Stimulated activated CD4-positive, alpha-beta T cell treated with anti-CD3 and anti-CD28 coated beads, Interleukin-2, amount 100 ng/mL, for 24 hours (primary cell): Measurements from ENCODE around the gene ZNF862.
A peak's percentile ranks its signal among the peaks of the same experiment; 100 is the strongest.

Experiments
- DNase-seq, 2 donors: peaks; one replicate each; pipeline ENCODE4 v3.0.0-alpha.2; 2020

The ZNF862 gene

DNA sequence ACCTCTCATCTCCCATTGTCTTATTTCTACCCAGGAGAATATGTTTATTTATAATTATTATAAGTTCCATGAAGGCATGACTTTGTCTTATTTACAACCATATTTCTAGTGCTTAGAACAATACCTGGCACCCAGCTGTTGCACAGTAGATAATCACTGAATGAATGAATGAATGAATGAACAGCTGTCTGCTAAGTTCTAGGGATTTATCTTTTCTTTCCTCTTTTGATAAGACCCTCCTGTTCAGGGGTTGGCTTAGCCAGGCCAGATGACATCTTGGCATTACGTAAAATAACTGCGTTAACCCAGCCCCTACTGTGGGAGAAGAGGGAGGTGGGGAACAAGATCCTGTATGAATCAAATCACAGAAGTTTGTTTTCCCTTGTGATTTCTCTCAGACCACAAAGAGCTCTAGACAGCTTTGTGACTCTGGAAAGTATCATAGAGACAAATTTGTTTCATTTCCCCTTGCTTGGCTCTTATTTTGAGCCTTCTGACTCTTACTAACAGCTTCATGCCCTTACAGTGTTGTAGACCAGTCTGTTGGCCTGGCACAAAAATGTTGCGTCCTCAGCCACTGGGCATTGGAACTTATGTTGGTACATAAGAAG is 8.4 kb downstream of the ZNF862 start:
- DNase-seq, result no peak

DNA sequence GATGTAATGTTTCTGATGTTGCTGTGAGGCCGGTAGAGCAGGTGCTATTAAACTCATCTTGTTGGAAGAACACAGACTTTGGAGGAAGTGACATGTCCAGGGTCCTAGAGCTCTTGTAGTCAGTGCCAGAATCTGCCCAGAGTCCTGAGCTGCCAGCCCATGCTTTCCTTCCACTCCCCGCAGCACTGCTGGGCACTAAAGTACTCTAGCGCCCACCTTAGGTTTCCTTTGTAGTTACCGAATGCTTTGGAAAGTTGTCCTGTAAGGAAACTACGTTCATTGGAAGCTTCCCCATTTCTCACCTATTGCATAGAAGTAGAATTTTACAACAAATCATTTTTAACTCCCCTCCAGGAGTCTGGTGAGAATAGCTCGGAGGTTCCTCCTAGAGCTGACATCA is 11.0 kb downstream of the ZNF862 start:
- no peak for DNase-seq

DNA sequence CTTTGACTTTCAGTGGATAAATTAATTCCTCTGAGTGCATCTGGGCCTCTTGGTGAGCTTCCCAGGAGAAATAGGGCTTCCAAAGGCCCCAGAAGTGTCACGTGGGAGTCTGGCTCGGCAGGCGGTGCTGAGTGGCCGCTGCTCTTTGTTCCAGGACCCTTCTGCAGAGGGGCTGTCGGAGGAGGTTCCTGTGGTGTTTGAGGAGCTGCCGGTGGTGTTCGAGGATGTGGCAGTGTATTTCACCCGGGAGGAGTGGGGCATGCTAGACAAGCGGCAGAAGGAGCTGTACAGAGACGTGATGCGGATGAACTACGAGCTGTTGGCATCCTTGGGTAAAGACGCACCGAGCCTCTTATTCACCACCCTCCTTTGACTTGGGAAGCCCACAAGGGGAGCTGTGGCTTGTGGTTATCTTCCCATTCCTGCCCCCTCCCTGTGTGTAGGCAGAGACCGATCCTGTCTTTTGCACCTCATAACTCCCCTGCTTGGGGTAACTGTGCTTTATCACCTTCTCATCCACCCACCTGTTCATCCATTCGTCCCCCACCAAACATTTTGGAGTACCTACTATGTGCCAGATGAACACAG is 11.9 kb downstream of the ZNF862 start:
- no peak for DNase-seq

DNA sequence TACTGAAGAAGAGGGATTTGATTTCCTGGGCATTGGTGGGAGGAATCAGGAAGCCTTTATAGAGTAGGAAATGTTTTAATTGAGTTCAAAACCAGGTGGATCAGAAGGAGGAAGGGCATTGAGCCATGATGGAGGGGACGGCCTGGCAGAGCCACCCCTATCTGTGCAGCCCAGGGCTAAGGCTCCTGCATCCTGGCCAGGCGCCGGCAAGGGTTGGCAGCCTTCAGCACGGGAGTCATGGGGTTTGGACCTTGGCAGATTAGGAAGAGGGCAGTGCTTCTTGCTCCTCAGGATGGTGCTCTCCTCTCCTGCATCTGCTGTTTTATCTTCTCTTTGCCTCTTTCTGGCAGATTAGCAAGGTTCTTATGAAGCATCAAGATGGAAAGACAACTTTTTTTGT is 12.5 kb downstream of the ZNF862 start:
- no peak for DNase-seq

DNA sequence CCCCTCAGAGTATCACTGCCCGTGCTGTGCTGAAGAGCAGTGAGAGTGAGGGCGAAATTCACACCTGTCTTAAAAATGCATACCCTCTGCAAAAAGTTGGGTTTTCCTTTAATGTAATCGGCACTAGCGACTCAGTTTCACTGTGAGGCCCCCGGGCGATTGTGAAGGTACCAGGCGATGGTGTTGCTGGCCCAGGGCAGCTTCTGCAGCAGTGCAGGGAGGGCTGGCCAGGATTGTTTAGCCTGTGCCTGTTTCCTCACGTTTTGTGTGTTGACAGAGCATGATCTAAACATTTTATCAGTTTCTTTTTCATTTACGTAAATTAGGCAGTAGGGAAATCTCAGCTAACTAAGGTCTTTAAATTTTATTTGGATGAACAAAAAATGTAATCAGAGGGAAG is 13.3 kb downstream of the ZNF862 start:
- no peak for DNase-seq

DNA sequence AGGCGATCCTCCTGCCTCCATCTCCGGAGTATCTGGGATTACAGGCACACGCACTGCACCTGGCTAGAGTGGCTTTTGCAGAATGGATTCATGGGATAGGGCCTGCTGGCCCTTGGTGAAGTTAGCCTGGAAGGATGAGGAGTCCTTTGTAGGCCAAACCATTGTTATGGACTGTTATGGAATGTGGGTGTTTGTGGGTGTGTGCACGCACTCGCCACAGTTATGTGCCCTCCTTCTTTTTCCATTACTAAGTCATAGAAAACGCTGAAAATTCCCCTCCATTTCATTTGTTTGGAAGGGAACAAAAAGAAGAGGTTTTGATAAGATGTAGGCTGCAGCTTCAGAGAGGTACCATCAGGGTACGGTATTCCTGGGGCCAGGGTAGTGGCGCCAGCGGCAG is 15.0 kb downstream of the ZNF862 start:
- no peak for DNase-seq

DNA sequence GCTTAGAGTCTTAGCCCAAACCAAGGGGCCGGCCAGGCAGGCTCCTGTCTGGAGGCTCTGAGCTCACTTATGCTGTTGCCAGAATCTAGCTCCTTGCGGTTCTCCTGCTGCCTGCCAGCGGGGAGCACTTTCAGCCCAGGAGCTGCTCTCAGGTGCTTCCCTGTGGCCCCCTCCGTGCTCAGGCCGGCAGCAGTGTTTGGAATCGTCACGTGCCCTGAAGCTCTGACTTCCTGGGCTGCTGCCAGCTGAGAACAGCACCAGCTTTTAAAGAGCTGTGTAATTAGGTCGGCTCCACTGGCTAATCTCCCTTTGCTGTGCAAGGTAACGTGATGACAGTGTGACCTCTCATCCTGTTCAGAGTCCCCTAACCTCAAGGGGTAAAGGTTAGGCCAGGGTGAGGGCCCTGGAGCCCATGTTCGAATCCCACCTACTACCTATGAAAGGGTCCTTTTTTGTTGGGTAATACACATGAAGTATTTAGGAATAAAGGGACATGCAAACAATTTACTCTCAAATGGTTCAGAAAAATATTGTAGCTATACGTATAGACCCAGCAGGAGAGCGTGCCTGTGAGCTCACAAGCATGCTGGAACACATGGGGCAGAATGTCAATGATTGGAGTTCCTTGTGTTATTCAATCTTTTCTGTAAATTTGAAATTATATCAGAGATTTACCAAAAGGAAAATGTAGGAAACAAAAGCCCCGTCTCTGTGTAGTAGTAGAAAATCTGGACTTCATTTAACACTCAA is 16.6 kb downstream of the ZNF862 start:
- DNase-seq, result no peak

DNA sequence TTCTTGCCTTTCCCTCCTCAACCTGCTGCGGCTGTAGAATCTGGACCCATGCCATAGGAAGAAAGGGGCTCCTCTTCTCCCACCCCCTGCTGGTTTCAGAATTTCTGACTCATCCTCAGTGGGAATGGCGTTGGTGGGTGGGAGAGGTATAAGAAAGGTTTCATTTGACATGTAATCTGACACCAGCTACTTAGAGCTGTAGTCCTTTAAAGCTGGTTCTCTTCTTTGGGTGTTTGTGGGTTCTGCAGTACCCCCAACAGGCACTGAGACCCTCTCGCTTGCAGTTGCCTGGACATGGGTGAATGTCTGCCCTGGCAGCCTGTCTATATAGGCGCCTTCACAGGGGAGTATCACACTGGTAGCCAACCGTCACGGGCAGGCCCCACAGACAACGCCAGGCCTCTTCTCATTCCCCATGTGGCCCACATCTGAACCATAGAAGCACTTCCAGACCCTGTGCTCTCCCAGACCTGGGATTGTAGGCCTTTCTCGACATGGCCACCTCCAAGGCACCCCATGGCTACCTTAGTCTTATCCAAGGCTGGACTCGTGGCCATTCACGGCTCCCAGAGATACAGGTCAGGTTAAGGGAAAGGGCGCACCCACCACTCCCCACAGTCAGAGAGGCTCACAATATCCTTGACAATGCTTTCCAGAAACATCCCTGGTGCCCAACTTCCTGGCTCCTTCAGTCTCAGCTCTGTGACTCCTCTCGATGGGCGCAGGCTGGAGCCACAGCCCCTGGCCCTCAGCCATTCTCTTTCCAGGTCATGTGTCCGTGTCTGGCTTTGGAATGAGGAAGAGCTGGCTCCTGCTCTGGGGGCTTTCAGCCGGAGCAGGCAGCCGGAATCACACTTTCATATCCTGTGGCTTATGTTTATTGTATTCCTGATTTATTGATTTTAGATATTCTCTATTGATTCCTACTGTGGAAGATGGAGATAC is 17.5 kb downstream of the ZNF862 start:
- DNase-seq, result peak in 1 of 2 donors; percentile 26

DNA sequence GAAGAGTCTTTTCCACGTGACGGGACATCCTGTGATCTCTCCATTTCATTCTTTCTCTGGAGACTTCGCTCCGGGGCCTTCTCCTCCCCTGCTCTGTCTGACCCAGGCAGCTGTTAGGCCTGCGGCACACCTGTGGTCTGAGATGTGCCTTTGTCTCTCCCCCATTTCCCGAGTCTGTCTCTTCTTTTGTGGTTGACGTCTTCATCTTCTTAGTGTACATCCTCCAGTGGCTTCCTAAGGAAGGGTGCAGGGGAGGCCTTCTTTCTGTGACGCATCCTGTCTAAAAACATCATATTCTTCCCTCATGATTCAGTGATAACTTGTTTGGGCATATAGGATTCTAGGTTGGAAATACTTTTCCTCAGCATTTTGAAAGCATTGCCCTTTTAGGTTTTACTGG is 18.4 kb downstream of the ZNF862 start:
- peak in 1 of 2 donors; percentile 31 for DNase-seq

DNA sequence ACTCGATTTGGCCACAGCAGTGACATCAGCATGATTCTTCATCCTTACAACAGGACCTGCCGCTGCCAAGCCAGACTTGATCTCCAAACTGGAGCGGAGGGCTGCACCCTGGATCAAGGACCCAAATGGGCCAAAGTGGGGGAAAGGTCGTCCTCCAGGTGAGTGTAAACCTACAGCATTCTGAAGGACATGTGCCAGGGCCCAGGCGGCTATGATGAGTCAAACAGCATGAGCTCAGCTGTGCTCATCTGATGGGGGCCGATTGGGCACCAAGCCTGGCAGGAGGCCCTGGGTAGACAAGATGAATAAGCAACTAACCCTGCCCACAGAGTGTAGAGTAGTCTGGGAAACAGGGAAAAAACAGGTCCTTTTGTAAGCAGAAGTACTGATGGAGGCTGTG is 21.2 kb downstream of the ZNF862 start:
- DNase-seq, result no peak

DNA sequence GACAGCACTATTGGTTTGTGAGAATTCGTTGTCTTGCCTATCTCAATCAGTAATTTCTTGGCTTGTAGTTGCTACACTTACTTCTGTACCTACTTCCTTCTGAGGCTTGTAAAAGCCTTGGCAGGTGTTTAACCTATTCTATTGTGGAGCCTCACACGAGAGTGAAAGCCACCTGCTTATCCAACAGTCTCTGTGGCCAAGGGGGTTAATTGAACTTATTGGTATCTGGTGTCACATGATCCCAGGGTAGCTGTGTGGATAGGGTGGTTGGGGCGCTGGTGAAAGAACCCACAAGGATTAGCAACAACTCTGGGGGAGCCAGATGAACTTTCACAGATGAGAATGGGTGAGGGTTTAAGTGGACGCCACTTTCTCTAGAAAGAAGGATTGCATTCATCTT is 21.7 kb downstream of the ZNF862 start:
- DNase-seq, result no peak

DNA sequence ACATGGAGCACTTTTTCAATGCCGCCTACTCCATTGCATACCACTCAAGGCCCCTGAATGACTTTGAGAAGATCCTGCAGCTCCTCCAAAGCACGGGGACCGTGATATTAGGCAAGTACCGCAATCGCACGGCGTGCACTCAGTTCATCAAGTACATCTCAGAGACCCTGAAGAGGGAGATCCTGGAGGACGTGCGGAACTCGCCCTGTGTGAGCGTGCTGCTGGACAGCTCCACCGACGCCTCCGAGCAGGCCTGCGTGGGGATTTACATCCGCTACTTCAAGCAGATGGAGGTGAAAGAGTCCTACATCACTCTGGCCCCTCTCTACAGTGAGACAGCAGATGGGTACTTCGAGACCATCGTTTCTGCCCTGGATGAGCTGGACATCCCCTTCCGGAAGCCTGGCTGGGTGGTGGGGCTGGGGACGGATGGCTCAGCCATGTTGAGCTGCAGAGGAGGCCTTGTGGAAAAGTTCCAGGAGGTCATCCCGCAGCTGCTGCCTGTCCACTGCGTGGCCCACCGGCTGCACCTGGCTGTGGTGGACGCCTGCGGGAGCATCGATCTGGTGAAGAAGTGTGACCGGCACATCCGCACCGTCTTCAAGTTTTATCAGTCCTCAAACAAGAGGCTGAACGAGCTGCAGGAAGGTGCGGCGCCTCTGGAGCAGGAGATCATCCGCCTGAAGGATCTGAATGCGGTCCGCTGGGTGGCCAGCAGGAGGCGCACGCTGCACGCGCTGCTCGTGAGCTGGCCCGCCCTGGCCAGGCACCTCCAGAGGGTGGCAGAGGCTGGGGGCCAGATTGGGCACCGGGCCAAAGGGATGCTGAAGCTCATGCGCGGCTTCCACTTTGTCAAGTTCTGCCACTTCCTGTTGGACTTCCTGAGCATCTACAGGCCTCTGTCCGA is 22.9 kb downstream of the ZNF862 start:
- DNase-seq, result peak in 1 of 2 donors; percentile 49

DNA sequence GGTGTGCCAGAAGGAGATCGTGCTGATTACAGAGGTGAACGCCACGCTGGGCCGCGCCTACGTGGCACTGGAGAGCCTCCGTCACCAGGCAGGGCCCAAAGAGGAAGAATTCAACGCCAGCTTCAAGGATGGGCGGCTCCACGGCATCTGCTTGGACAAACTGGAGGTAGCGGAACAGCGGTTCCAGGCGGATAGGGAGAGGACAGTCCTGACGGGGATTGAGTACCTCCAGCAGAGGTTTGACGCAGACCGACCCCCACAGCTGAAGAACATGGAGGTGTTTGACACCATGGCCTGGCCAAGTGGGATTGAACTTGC is 23.5 kb downstream of the ZNF862 start:
- DNase-seq, result no peak

DNA sequence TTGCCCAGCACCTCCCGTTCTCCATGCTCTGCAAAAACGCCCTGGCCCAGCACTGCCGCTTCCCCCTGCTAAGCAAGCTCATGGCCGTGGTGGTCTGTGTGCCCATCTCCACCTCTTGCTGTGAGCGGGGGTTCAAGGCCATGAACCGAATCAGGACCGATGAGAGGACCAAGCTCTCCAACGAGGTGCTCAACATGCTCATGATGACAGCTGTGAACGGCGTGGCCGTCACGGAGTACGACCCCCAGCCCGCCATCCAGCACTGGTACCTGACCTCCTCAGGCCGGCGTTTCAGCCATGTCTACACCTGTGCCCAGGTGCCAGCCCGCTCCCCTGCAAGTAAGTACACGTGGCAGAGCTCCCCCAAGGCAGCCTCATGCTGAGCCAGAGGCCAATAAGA is 24.0 kb downstream of the ZNF862 start:
- no peak for DNase-seq

DNA sequence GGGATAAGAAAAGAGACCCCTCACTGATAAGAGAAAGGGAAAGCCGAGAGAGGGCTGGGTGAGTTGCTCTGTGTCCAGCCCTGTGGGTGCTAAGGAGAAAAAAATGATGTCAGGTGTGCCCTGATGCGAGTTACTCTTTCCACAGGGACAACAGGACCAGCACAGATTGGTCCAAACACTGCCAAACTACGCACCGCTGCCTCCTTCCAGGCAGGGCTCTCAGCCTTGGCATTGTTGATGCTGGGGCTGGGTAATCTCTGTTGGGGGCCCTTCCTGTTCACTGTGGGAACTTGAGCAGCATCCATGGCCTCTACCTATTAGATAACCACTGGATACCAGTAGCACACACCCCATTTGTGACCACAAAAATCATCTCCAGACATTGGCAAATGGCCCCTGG is 25.3 kb downstream of the ZNF862 start:
- DNase-seq, result no peak

DNA sequence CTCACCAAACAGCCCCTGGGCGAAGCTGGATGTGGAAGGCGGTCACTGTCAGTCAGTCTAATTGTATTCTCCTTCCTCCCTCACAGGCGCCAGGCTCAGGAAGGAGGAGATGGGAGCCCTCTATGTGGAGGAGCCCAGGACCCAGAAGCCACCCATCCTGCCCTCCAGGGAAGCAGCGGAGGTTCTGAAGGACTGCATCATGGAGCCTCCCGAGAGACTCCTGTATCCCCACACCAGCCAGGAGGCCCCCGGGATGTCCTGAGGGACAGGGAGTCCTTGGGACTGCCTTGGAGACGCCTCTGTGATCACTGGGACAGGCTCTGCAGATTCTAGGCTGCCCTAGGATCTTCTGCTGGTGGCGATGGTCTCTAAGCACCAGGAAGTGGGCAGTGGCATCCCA is 25.8 kb downstream of the ZNF862 start:
- DNase-seq, result no peak

DNA sequence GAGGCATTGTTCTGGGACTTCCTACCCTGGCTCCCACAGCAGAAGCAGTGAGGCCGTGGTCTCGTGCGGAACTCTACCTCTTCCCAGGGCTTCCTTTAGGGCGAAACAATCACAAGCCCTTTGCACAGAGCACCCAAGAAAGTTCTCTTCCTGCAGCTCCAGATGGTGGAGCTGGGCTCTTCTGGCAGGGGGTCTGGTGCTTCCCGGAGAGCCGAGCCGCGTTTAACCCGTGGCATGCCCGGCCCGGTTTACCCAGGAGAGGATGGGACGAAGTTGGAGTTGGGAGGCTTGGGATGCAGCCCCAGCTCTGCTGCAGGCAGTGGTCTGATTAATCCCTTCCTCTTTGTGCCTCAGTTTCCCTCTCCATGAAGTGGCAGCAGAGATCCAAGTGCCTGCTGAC is 26.6 kb downstream of the ZNF862 start:
- no peak for DNase-seq

DNA sequence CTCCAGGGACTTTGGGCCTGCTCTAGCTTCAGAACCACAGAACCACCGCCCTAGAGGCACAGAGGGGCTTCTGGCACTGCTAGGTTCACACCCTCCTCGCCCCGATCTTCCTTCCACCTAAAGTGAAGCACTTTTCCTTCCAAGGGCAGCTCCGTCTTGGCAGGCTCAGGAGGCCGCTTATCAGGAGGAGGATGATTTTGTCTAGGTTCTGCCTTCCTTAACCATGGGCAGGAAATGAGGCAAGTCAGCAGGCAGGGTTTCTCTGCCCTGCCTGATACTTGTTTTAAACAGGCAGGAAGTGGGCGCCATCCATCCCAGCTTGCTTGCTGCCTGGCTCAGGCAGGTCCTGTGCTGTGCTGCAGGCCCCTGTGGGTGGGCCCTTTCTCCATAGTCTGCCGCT is 27.3 kb downstream of the ZNF862 start:
- peak; percentile 54 to 62 for DNase-seq

DNA sequence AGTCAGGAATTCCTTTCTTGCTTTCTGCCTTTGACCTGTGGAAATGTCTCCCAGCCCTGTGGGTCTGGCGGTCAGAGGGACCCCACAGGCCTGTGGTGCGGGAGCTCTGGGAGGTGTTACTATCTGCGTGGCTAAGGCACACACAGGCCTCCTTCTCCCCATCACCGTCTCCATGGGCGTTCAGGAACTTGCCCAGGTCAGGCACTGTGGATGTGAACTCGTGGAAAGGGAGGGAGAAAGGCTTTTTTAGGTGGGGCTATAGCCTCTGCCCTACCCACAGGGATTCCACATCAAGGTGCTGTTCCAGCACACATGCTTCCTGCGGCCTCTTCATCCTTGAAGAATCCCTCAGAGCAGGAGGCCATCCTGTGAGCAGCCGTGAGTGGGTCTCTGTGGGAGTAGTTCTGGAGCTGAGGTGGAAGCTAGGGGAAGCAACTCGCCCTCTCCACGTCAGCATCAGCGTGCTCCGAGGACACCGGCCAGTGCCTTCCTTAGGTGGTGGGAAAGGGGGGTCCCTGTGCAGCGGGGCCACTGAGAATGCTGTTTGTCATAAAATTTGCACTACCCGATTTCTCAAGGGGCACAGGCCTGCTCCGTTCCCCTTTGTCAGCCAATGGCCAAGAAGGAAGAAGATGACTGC is 28.1 kb downstream of the ZNF862 start:
- DNase-seq, result no peak

DNA sequence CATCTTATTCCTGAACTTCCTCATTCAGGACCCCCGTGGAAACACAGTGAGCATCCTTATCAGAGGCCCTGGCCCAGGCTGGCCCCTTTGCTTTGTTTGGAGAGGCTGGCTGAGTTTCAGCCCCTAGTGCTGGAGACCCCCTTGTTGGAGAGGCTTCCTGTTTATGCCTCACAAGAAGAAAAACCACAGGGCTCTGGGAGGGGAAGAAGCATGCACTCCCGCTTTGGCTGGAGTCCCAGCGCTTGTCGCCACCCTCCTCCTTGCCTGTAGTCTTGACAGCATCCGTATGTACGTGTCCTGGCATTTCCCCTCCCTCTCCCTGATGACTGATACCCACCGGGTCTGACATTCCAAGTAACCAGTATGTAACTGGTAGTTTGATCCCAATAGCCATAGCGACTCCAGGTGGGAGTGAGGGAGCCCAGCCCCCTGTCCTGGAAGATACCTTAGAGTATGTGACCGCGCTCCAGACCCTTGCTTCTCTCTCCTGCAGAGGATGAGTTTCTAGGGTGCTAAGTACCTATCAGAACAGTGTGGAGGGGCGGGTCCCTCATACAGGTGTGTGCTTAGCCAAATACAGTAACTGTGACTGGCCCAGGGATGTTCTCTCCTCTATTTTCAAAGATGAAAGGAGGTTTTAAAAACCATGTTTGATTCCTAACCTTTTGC is 28.7 kb downstream of the ZNF862 start:
- no peak for DNase-seq
